DMS53 (cell line): ENCODE data around the gene RHBG.

Experiments used
- DNase-seq: peaks from one replicate; lab custom pipeline; 2025; lab: John Stamatoyannopoulos, UW

RHBG gene

GRCh38 chr1:156386949-156387869 lies 18.2 kb downstream of the RHBG start:
- DNase-seq = peak; percentile 30

DNA sequence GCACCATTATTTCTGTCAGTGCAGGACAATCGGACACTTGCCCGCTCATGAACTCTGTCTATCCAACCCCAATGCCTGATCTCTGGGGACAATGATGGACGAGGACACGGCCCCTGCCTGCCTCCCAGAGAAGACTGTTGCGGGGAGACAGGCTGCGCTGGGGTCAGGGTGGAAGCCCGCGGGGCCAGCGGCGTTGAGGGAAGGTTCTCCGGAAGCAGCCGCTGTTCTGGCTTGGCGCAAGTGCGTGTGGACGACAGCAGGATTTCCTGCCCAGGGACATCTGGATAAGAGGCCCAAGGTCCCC lies 18.8 kb downstream of the RHBG start:
- DNase-seq = peak; percentile 77

- DNase-seq = peak; percentile 89
Observed at GRCh38 chr1:156388174-156389137, 19.4 kb downstream of the RHBG start.

- peak; percentile 30 for DNase-seq
Observed at GRCh38 chr1:156389311-156389710, 20.3 kb downstream of the RHBG start.

GRCh38 chr1:156390469-156391365 lies 21.7 kb downstream of the RHBG start:
- no peak for DNase-seq

- DNase-seq = no peak
Observed at GRCh38 chr1:156391366-156391677, 22.3 kb downstream of the RHBG start.

- no peak for DNase-seq
Observed at GRCh38 chr1:156391701-156392100, 22.7 kb downstream of the RHBG start.

DNA sequence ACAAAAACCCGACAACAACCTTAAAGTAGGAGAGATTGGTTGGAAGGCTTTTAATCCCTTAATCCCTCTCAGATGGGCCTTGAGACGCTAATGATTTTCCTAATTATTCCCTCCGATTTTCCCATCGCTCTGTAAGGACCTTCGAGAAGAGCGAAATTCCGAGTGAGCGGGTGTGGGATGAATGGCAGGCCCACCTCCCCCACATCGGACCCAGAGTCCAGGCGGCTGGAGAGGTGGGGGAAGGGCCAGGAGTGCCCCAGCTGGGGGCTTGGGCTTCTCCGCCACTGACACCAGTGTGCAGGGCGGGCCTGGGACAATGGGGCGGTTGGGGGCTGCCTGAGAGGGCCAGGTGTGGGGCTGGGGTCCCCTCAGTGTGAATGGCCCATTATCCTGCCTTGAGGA lies 23.4 kb downstream of the RHBG start:
- DNase-seq = no peak

GRCh38 chr1:156393095-156393494 lies 24.1 kb downstream of the RHBG start:
- DNase-seq = no peak

GRCh38 chr1:156394082-156394481 lies 25.1 kb downstream of the RHBG start:
- DNase-seq = peak; percentile 48

GRCh38 chr1:156394835-156395461 lies 25.9 kb downstream of the RHBG start:
- DNase-seq = peak; percentile 100

DNA sequence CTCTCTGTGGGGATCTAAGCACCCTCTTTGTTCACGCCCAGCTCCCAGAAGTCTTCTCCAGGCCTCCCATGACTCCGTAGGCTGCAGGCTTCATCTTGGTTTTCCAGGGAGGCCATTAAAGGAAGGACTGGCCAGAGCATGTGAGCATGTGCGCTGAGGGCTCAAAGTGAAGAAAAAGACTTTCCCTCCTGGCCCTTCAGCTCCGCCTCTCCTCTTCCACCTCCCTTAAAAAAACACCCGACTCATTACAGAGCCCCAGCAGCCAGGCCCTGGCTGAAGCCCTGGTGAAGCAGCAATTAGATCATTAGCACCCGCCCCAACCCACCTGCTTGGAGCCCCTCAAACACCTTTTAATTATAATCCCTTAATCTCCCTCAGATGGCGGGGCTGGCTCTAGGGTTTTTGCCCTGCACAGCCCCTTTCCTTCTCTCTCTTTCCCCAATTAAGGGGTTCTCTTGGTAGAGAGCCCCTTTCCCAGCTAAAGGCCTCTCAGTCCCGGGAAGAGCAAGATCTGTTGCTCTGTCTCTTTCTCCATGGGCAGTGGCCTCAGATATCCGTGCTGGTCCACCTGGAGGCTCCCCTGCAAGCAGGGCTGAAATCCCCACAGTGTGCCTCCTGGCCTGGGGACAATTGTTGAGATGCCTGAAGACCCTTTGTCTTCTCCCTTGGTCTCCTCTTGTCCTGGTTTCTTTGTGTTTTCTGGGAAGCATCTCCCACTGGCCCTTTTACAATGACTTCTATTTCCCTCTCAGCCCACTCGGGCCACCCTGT lies 30.5 kb downstream of the RHBG start:
- peak; percentile 52 for DNase-seq

- DNase-seq = no peak
Observed at GRCh38 chr1:156400191-156400935, 31.4 kb downstream of the RHBG start.

DNA sequence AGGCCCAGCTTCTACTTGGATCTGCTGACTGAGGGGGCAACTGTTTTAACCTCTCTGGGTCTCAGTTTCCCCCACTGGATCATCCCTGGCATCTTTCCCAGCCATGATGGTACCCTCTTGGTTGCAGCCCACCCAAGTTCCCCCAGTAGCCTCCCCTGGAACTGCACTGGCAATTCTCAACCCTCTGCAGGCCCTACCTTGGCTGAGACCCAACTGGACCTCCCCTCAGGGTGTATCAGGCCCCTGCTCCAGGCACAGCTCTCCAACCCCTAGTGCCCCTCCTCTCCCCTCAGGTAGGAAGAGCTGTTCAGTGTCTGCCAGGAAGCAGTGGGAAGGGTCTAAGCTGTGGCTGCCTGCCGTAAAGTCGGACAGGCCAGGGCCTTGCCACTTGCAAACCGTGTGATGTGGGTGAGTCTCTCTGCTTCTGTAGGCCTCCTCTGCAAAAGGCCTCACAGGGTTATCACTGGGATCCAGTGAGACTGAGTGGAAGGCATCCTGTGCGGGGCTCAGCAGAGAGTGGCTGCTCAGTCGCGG lies 32.1 kb downstream of the RHBG start:
- peak; percentile 47 for DNase-seq

DNA sequence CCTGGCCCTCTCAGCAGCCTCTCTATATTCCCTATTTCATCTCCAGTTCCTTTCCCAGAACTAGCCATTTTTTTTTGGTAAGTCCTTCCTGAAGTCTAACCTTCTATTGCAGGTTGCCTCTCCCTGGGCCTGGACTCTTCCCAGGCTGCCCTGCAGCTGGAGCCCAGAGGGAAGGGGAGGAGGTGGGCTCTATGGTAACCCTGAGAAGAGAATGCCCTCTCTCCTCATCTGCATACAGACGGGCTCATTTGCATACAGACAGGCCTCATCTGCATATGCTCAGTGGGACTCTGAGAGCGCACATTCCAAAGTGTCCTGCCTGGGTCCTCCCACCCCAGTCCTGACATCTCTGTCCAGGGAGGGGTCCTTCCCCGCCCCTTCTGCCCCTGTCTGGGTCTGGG lies 32.7 kb downstream of the RHBG start:
- DNase-seq = peak; percentile 42

DNA sequence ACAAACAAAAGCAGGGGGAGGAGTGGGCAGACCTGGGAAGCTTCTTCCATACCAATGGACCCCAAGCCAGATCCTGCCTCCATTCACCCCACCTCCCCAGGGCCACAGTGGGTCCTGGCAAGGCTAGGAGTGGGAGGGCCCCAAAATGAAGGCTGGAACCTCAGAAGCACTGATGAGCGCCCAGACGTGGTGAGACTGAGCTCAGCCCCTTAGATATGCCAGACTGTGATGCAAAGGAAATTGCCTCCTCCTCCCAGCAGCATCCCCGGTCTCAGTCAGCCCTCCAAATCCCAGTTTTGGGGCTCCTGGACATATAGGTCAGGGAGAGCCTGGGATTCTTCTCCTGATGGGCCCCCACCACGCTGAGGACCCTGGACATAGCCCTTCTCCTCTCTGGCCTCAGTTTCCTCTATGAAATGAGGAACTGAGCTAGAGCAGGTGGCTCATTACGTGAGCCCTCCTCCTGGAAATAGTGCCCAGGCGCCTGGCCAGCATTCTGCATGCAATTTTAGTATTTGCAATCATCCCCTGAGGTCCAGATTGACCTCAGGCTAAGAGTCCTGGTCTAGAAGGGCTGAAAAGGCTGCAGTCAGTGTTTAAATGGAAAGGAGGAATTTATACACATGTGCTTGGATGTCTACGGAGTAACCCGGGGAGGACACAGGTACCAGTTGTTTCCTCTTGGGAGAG lies 33.5 kb downstream of the RHBG start:
- DNase-seq = peak; percentile 38

- DNase-seq = no peak
Observed at GRCh38 chr1:156405670-156406069, 36.7 kb downstream of the RHBG start.

DNA sequence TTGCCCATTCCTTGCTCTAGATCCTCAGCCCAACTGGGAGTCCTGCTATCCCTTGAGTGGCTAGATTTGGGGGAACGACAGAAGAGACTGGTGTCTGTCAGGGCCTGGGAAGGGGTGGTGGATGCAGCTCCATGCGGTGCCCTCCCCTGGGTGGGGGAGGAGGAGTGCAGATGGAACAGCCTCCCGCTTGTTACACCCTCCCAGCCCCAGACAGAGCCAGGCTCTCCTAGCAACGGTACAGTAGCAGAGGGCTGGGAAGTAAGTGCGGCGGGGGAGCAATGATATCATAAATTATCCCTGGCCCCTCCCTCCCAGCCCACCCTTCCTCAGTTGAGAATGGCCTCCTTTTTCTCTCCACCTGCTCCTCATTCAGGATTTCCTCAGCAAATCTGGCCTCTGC lies 37.2 kb downstream of the RHBG start:
- DNase-seq = no peak

GRCh38 chr1:156407344-156407743 lies 38.3 kb downstream of the RHBG start:
- peak; percentile 61 for DNase-seq
